C1 segment of cervical spinal cord (tissue), 14 donors: ENCODE data around the gene EME2.

Experiments
- DNase-seq, 14 donors: peaks; one replicate each; lab custom pipeline; 2025; lab: John Stamatoyannopoulos, UW

Gene EME2

GRCh38 chr16:1766701-1767100, 5.9 kb upstream of the EME2 start:
- DNase-seq: peak in 1 of 14 donors; percentile 35

- DNase-seq: peak in 1 of 14 donors; percentile 35
Measured at GRCh38 chr16:1767116-1767994, 5.3 kb upstream of the EME2 start.

- no peak for DNase-seq
Measured at GRCh38 chr16:1768061-1768766, 4.4 kb upstream of the EME2 start.

- peak in 1 of 14 donors; percentile 48 for DNase-seq
Measured at GRCh38 chr16:1768767-1769401, 3.7 kb upstream of the EME2 start.

GRCh38 chr16:1769402-1770300, 3.0 kb upstream of the EME2 start:
- peak in 4 of 14 donors; percentile 38 to 48 (median 47) for DNase-seq

GRCh38 chr16:1770328-1771187, 2.1 kb upstream of the EME2 start:
- peak in 10 of 14 donors; percentile 18 to 72 (median 48) for DNase-seq

GRCh38 chr16:1771188-1771863, 1.3 kb upstream of the EME2 start, which contains the start of gene NME3:
Gene NME3 (minus strand): TSS chr16:1771543. CDS start chr16:1771534, 9 bp downstream.
- DNase-seq: peak in 13 of 14 donors; percentile 10 to 82 (median 51)

- DNase-seq: peak in 1 of 14 donors; percentile 43
Measured at GRCh38 chr16:1771864-1772361, 697 bp upstream of the EME2 start.

GRCh38 chr16:1772908-1773702, 495 bp downstream of the EME2 start, which contains the start of gene MRPS34:
Gene MRPS34 (minus strand): TSS chr16:1773134. CDS start chr16:1773119, 15 bp downstream.
- peak; percentile 14 to 83 (median 70) for DNase-seq

- peak in 4 of 14 donors; percentile 19 to 57 (median 27) for DNase-seq
Measured at GRCh38 chr16:1773703-1774447, 1.3 kb downstream of the EME2 start.

GRCh38 chr16:1774448-1774780, 1.8 kb downstream of the EME2 start:
- DNase-seq: no peak

GRCh38 chr16:1775006-1775845, 2.6 kb downstream of the EME2 start:
- no peak for DNase-seq

- DNase-seq: no peak
Measured at GRCh38 chr16:1775846-1776671, 3.4 kb downstream of the EME2 start.

- no peak for DNase-seq
Measured at GRCh38 chr16:1776672-1776955, 4.0 kb downstream of the EME2 start.

GRCh38 chr16:1776991-1777374, 4.4 kb downstream of the EME2 start:
- no peak for DNase-seq
